ENCODE measurements around the gene EHD2.

DNA sequence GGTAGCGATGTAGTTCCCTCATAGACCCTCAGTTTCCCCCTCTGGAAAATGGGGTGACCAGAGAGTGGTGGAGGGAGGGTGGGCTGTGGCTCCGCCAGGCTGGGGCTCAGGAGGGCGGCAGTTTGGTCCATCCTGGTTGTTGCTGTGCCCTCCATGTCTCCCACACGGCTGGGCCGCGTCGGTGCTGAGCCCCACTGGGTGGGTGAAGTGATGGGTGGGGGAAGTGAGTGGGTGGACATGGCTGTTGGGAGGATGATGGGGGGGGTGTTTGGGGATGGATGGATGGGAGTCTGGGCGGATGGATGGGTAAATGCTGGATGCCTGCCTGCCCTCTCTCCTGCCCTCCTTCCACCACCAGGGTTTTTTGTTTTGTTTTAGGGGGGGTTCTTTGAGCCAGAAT is 16.6 kb upstream of the EHD2 start:
- TF ChIP-seq, protein P1, sequence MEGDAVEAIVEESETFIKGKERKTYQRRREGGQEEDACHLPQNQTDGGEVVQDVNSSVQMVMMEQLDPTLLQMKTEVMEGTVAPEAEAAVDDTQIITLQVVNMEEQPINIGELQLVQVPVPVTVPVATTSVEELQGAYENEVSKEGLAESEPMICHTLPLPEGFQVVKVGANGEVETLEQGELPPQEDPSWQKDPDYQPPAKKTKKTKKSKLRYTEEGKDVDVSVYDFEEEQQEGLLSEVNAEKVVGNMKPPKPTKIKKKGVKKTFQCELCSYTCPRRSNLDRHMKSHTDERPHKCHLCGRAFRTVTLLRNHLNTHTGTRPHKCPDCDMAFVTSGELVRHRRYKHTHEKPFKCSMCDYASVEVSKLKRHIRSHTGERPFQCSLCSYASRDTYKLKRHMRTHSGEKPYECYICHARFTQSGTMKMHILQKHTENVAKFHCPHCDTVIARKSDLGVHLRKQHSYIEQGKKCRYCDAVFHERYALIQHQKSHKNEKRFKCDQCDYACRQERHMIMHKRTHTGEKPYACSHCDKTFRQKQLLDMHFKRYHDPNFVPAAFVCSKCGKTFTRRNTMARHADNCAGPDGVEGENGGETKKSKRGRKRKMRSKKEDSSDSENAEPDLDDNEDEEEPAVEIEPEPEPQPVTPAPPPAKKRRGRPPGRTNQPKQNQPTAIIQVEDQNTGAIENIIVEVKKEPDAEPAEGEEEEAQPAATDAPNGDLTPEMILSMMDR (IDR thresholded peaks at IDR 0.05): no peak
- TF ChIP-seq POLR2A (IDR thresholded peaks at IDR 0.05) (no peak), EP300 (IDR thresholded peaks at IDR 0.05) (no peak), POLR2AphosphoS5 (IDR thresholded peaks at IDR 0.05) (no peak)

Measured in gastroesophageal sphincter (tissue), 3 donors.